MCF 10A (cell line): ENCODE measurements around the gene TCF7. TPM values are rescaled to one million over a fixed set of nuclear protein-coding genes. Genes with fewer than 3 reads are reported as not detected.

Experiments
- BruUV-seq: library from RNA; stranded (reverse); fragments of 400-500 nt; replicated peaks from 2 replicates; lab custom pipeline; 2021; lab: Mats Ljungman, UMichigan
- CTCF ChIA-PET: fragments of 300-600 bp; sonication (Branson Sonifier 250); formaldehyde crosslinking; extraction: SDS; loops from one replicate; lab custom pipeline; 2021; ENCODE audit warnings: antibody characterized with exemption, inconsistent platforms; lab: Yijun Ruan, JAX
- POLR2A ChIA-PET: fragments of 300-600, 350-650 bp; sonication (Branson Sonifier 250); formaldehyde crosslinking; extraction: SDS; loops from one replicate; lab custom pipeline; 2020; ENCODE audit warnings: antibody characterized with exemption, inconsistent platforms; lab: Yijun Ruan, JAX
- DNase-seq: peaks from one replicate; pipeline ENCODE4 v3.0.0-alpha.2; 2018; ENCODE audit not compliant: unreplicated experiment
- H3K27ac Mint-ChIP-seq: one replicate; pipeline ENCODE4 v1.8.0; 2022; ENCODE audit warnings: mild to moderate bottlenecking, low read depth, mixed read lengths; ENCODE audit not compliant: unreplicated experiment
- H3K27me3 Mint-ChIP-seq: one replicate; pipeline ENCODE4 v1.8.0; 2022; ENCODE audit warnings: mixed read lengths; ENCODE audit not compliant: insufficient read depth, unreplicated experiment
- H3K36me3 Mint-ChIP-seq: one replicate; pipeline ENCODE4 v1.8.0; 2022; ENCODE audit warnings: mild to moderate bottlenecking, moderate library complexity, mixed read lengths; ENCODE audit not compliant: insufficient read depth, unreplicated experiment
- H3K4me1 Mint-ChIP-seq: one replicate; pipeline ENCODE4 v1.8.0; 2022; ENCODE audit warnings: mixed read lengths; ENCODE audit not compliant: insufficient read depth, unreplicated experiment
- H3K4me3 Mint-ChIP-seq: one replicate; pipeline ENCODE4 v1.8.0; 2022; ENCODE audit warnings: mild to moderate bottlenecking, moderate library complexity, mixed read lengths; ENCODE audit not compliant: unreplicated experiment
- H3K9me3 Mint-ChIP-seq: one replicate; pipeline ENCODE4 v1.8.0; 2022; ENCODE audit warnings: mixed read lengths; ENCODE audit not compliant: unreplicated experiment
- intact Hi-C: fragments of 100-400 bp; cut with micrococcal nuclease; formaldehyde crosslinking; loops from 2 replicates; pipeline ENCODE4 v1.14.1; 2022
- total RNA-seq: library from RNA; stranded (reverse); gene quantifications from 2 replicates; pipeline ENCODE4 v1.2.3, GENCODE V29; 2022
- TF ChIP-seq, protein P1 (sequence below): fragments of 200-600 bp; IDR thresholded peaks from one replicate; pipeline ENCODE4 v1.8.0; 2022; ENCODE audit warnings: antibody characterized with exemption, mild to moderate bottlenecking; ENCODE audit not compliant: unreplicated experiment

The TCF7 gene
- total RNA-seq, 1 experiment from 2014 or later: 0.42 TPM

DNA sequence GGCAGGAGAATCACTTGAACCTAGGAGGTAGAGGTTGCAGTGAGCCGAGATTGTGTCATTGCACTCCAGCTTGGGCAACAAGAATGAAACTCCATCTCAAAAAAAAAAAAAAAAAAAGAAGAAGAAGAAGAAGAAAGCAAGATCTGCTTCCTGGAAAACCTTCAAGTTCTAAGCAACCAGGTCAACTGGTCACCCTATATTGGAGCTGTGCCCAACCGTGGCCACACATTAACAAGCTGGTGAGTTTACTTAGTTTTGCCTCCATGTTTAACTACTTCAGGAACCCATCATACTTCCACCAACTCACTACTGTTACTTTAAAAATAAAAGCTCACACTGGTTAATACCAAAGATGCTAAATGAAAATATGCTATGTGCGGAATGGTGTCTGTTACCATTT is 74.5 kb downstream of the TCF7 start:
- no peak for DNase-seq
- ChIA-PET CTCF (interaction anchor here (0.6 to 15.0 kb wide), 5 partner anchors 12 to 151 kb away, joined by 3 to 425 read pairs (median 4); partner anchors contain the start of gene PPP2CA), POLR2A (interaction anchor here (0.7 to 8.4 kb wide), 6 partner anchors 9 to 102 kb away, joined by 3 to 59 read pairs (median 4); partner anchors contain the start of gene SKP1)
- TF ChIP-seq, protein P1, sequence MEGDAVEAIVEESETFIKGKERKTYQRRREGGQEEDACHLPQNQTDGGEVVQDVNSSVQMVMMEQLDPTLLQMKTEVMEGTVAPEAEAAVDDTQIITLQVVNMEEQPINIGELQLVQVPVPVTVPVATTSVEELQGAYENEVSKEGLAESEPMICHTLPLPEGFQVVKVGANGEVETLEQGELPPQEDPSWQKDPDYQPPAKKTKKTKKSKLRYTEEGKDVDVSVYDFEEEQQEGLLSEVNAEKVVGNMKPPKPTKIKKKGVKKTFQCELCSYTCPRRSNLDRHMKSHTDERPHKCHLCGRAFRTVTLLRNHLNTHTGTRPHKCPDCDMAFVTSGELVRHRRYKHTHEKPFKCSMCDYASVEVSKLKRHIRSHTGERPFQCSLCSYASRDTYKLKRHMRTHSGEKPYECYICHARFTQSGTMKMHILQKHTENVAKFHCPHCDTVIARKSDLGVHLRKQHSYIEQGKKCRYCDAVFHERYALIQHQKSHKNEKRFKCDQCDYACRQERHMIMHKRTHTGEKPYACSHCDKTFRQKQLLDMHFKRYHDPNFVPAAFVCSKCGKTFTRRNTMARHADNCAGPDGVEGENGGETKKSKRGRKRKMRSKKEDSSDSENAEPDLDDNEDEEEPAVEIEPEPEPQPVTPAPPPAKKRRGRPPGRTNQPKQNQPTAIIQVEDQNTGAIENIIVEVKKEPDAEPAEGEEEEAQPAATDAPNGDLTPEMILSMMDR: no peak
- Mint-ChIP-seq H3K27me3 (no peaks in the 10 kb centered on the region), H3K4me3 (no peak overlapping the region), H3K9me3 (no peaks in the 10 kb centered on the region), H3K27ac (no peak overlapping the region), H3K4me1 (no peaks in the 10 kb centered on the region), H3K36me3 (peaks cover 11% of the 10 kb centered on the region)
- no TSS peak for BruUV-seq
- intact Hi-C loops: no loop called here

DNA sequence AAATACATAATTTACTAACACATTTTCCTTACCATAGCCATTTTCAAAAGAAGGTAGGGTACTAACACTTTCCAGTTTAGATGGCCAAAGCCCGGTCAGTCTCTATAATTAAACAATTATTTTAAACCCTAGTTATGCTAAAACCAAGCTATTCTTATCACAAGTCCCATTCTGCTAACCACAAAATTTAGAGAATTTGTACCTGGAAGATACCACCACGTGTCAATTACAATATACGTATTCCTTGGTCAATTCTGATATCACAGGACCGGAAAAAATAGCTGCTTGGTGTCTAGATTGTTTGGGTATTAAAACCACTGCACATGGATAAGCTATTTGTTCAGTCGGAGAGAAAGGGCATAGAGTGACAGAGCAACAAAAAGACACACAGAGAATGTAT is 81.2 kb downstream of the TCF7 start:
- ChIA-PET POLR2A (interaction anchor here (0.7 to 4.1 kb wide), 7 partner anchors 8 to 78 kb away, joined by 3 to 21 read pairs (median 4); partner anchors contain the start of gene PPP2CA), CTCF (interaction anchor here (0.5 to 15.0 kb wide), 6 partner anchors 12 to 392 kb away, joined by 3 to 425 read pairs (median 4); no protein-coding TSS in a partner anchor)
- peaks cover 77% of the 10 kb centered on the region for H3K36me3 Mint-ChIP-seq
- H3K4me3 Mint-ChIP-seq: no peak overlapping the region
- no TSS peak for BruUV-seq
- no peak overlapping the region for H3K27ac Mint-ChIP-seq
- no peaks in the 10 kb centered on the region for H3K27me3 Mint-ChIP-seq
- TF ChIP-seq, protein P1: no peak
- intact Hi-C loops: no loop called here
- H3K9me3 Mint-ChIP-seq: no peaks in the 10 kb centered on the region
- DNase-seq: no peak
- no peaks in the 10 kb centered on the region for H3K4me1 Mint-ChIP-seq

Other genes with a start within 250 kb of the TCF7 start
- 35.1 and 53.2 TPM in 2 replicates for gene C5orf15, start 146.1 kb upstream of the TCF7 start, total RNA-seq
- 262 and 334 TPM in 2 replicates for gene VDAC1, start 109.7 kb upstream of the TCF7 start, total RNA-seq
- gene SKP1, start 62.3 kb downstream of the TCF7 start, total RNA-seq: 415 and 488 TPM in 2 replicates
- gene PPP2CA, start 111.4 kb downstream of the TCF7 start, total RNA-seq: 317 and 359 TPM in 2 replicates